ENCODE results near the gene GBX1.

GBX1 gene

GRCh38 chr7:151167197-151167961 lies at the start of gene GBX1:
GBX1 (minus strand) TSS chr7:151167694; CDS start chr7:151167548, 146 bp downstream.
- no peak for DNase-seq (ENCODE audit: low read depth)

DNA sequence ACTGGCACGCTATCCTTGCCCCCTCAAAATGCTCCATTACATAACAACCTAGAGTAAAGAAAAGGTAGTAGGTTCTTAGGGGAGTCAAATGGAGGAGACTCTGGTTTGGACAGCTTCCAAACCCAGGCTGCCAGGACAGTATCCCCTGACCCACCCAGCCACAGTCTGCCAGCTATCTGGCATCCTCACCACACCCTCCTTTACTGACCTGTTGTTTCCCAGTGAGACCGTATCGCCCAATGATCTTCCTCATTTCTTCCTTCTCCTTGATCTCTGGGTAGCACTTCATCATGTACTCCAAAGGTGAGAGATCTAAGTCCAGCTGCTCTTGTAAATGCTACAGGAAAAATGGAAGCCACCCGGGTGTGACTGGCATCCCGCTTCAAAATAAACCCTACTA lies 47.9 kb upstream of the GBX1 start:
- DNase-seq (ENCODE audit: low read depth), result no peak

- DNase-seq (ENCODE audit: low read depth), result no peak
Observed at GRCh38 chr7:151213826-151214225, 46.3 kb upstream of the GBX1 start.

GRCh38 chr7:151212626-151213025 lies 45.1 kb upstream of the GBX1 start:
- DNase-seq (ENCODE audit: low read depth), result no peak

- no peak for DNase-seq (ENCODE audit: low read depth)
Observed at GRCh38 chr7:151211155-151211772, 43.8 kb upstream of the GBX1 start.

DNA sequence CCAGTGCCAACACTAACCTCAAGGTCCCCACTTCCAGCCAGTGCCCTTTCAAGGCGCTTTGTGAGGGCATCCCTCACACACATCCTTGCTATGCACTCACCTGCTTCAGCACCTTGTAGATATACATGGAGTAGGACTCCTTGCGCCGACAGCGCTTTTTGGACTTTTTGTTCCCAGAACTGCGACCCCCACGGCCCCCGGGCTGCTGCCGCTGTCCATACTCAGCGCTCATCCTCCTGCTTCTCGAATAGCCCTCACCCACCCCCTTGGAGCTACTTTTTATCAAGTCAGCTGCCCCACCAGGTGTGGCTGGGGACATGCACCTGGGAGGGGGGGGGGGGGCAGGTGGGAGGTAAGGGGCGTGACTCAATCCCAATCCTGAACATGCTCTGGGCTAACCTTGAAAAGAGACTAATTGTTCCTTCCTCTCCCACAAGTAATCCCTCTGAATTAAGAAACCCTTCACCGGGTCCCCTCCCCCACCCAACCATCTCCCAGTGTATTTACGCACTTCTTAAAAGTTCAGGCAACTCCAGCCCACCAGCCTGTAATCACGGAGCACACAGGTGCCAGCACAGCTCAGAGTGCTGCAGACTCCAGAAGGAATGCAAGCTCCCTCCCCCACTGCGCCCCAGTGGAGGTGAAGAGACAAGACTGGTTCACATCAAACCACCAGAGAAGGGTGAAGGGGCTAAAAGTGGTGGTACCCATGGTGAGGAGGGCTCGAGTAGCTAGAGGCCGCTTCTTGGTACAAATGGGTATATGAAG lies 42.8 kb upstream of the GBX1 start, which contains the start of gene H2BK1:
H2BK1 (minus strand) TSS at position 402 of the 768 bp plus-strand sequence; CDS start at position 232, 170 bp downstream.
- DNase-seq (ENCODE audit: low read depth), result no peak

GRCh38 chr7:151209588-151209987 lies 42.1 kb upstream of the GBX1 start:
- no peak for DNase-seq (ENCODE audit: low read depth)

DNA sequence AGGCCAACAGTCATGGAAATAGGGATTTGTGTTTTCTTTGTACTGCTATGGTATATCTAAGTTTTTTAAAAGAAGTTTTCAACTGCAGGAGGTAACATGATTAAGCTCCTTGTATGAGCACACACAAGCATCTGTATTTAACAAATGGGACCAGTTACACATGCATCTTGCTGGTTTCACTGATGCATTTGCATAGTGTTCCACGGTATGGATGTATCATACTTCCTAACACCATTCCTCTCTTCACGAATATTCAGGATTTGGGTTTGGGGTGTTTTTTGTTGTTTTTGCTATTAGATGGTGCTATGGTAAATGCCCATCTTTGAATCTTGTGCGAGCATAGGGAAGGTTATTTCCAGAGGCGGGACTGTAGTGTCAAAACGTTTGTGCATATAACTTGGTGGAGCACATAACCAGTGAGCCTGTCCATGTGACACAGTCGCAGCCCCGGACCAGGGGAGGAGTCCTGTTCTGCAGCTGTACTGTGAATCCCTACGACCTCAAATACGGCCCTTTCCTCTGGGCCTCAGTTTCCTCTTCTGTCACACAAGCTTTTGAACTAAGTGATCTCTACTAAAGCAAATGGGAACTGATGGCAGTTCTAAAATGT lies 40.9 kb upstream of the GBX1 start:
- DNase-seq (ENCODE audit: low read depth), result no peak

- DNase-seq (ENCODE audit: low read depth), result no peak
Observed at GRCh38 chr7:151207804-151208203, 40.3 kb upstream of the GBX1 start.

DNA sequence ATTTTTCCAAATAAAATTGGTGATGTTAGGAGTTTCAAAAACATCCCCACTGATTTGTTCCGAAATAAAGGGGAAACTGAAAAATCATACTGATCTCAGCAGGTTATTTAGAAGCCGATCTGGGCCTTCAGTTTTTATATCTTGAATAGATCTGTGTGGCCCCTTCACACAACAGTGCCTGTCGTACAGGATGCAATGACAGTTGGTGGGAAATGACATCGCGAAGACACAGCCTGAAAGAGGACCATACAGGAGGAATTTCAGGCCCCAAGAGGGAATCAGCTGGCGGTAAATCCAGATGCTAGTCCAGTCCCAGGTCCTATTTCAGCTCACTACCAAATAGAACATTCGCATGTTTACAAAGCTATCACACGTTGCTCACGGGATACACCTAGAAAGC lies 39.8 kb upstream of the GBX1 start:
- DNase-seq (ENCODE audit: low read depth), result no peak

- no peak for DNase-seq (ENCODE audit: low read depth)
Observed at GRCh38 chr7:151206914-151207313, 39.4 kb upstream of the GBX1 start.

DNA sequence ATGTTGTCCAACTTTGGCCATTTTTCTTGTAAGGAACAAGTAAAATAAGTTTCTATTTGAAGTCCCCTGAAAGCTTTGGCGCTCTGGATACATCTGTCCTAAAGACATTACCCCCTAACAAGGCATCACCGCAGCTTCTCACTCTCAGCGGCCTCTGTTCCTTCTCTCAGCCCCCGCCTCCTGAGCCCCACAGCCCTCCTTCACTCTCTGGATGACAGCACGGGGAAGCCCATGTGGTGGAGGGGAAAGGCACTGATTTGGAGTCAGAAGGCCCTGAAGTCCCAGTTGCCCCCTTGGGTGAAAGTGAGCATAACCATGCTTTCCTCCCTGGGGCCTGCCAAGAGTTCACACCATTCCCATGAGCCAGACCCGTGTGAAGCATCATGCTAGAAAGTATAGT lies 38.2 kb upstream of the GBX1 start:
- DNase-seq (ENCODE audit: low read depth), result no peak

GRCh38 chr7:151204383-151205032 lies 37.0 kb upstream of the GBX1 start:
- DNase-seq (ENCODE audit: low read depth), result no peak

DNA sequence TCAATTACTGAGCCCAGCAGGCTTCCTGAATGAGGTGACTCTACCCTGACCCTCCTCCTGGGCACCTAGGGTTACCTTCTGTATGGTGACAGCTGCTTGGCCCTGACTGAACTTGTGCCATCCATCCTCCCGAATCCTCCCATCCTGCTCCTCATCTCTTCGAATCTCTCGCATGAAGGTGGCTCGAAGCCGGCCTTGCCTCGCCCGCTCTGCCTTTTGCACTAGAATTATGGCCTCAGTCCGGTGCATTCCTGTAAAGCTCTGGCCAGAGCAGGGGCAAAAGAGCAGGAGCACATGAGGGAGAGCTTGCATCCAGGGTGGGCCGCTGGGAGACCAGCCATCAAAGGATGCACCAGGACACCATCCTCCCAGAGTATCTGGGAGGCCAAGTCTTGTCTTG lies 35.3 kb upstream of the GBX1 start:
- no peak for DNase-seq (ENCODE audit: low read depth)

GRCh38 chr7:151201751-151202150 lies 34.3 kb upstream of the GBX1 start:
- DNase-seq (ENCODE audit: low read depth), result no peak

DNA sequence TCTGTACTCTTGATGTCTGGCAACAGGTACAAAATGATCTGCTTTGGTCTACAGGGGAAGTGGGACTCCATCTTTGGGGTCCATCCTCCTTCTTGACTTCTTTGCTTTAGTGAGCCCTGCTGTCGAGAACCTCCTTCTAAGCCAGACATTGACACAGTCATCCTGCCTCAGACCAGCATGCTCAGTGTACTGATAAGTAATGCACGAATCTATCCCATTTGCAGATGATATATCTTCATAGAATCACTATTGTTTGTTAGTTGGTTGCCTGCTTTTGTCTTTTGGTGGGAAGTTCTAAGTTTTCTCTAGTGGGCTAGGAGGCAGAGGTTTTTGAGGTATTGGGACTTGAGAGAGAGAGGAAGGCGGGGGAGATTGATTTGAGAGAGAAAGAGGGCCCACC lies 33.9 kb upstream of the GBX1 start:
- no peak for DNase-seq (ENCODE audit: low read depth)

DNA sequence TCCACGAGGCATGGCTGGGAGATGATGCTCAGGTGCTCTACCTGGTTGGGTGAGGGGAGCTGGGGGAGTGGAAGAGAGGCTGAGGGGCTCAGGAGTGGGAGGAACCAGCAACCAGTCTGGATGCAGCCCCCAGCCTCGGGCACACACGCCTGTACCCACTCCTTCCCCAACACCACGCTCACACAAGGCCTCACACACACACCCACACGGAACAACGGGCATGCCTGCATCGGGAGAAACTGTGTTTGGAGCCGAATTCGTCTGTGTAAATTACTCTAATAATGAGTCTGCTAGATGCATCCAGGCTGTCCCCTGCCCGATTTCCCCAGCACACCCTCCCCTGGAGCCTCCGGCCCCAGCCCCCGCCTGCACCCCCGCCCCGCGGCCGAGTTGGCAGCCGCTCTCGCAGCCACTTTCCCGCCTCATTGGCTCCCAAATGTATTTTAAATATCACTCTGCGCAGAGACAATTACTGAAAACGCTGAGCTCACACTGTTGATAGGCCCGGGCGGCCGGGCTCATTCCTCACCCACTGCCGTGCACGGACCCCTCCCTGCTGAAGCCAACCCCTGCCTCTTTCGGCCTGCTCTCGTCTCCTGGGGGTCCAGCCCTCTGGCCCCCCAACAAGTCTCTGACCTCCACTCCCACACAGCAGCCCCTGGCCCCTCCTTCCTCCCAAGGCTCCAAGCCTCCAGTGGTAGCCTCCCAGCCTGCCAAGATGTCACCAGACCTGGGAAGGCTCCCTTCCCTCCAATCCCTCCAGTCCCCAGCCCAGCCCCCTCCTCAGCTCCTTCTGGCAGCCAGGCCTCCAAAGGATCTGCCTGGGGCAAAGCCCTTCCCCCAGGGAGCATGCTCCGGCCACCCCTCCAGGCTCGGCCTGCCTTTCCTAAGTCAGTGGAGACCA lies 31.7 kb upstream of the GBX1 start:
- no peak for DNase-seq (ENCODE audit: low read depth)

- DNase-seq (ENCODE audit: low read depth), result no peak
Observed at GRCh38 chr7:151197932-151198331, 30.4 kb upstream of the GBX1 start.

DNA sequence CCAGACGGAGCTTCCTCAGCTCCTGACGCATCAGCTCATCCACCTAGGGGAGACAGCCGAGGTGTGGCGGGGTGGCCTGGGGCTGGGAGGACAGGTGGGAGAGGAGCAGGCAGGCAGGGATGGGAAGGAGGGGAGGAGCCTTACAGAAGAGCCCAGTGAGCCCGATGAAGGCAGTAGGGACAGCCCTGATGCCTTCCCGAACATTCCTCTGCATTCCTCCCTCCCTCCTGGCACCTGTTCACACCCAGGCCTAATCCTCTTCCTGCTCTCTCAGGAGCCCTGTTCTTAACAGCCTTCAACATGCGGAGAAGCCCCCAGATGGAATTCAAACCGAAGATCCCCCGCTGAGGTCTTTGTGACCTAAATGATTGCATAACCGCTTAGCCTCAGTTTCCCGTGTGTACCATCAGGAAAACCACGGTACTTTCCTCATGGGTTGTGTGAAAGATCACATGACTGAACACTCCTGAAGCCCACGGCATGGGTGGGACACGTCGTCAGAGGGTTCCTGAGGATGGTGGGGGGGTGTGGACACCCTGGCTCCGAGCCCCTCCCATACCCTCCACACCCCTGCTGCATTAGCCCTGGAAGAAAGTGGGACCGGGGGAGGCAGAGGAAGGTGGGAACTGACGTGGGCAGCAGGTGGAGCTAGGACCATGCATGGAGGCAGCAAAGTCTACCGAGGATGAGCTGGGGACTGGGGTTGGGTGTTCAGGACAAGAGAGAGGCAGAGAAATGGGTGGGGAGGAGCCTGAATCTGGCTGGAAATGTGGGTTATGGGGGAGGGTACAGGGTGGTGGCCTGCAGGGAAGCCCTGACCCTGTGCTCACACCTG lies 28.3 kb upstream of the GBX1 start:
- DNase-seq (ENCODE audit: low read depth), result no peak

DNA sequence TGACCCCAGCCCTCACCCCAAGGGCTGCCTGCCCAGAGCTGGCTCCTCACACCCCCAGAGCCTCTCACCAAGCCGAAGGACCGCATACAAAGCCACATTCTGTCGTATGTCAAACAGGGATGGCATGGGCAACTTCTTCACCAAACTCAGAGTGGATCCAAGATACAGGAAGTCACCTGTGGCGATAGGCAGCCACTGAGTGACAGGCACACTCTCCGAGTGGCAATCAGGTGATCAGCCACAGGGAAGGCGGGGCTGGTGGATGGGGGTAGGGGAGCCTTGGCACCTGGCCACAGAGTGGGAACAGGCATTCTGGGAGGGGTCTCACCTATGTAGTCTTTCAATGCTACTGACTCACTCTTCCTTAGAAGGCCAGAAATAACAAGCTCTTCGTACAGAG lies 26.7 kb upstream of the GBX1 start:
- no peak for DNase-seq (ENCODE audit: low read depth)
